ENCODE measurements around the gene PTTG1IP.
"Not testable (repeated sequence)": the region's sequence is repeated elsewhere in the genome, so short reads cannot be mapped to it uniquely, and the experiment has no call there.

PTTG1IP gene

DNA sequence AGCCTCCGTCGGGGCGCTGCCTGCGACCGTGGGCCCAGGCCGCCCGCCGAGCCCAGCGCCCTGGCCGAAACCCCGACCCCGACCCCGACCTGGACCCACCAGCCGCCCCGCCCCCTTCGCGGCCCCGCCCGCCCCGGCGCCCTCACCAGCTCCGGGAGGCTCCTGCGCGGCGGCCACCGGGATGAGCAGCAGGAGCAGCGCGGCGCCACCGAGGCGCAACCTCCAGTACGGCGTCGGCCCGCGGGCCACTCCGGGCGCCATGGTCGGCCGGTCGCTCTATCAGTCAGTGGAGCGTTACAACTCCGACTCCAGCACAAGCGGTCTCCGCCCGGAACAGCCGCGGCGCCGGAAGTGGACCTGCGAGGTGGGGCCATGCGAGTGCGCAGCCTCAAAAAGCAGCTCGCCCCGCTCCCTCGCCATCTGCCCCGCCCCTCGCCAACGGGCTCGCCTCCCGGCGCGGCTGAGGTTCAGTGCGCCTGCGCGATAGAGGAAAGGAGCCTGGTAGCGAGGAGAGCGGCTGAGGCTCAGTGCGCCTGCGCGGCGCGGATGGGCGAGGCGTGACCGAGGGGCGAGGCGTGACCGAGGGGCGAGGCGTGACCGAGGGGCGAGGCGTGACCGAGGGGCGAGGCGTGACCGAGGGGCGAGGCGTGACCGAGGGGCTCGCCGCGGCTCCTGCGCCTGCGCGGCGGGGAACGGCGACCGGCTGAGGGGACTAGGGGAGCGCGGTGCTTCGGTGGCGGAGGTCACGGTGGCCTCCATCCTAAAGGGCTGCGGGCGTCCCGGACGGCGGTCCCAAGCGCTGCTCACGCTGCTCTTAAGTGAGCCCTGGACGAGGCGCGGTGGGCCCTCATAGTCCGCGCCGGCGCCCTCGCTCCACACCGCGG, at the start of gene PTTG1IP:
TSS of gene PTTG1IP (minus strand) at position 335 of the 884 bp plus-strand sequence. CDS start at position 261, 74 bp downstream.
- DNase-seq: peak; percentile 94

DNA sequence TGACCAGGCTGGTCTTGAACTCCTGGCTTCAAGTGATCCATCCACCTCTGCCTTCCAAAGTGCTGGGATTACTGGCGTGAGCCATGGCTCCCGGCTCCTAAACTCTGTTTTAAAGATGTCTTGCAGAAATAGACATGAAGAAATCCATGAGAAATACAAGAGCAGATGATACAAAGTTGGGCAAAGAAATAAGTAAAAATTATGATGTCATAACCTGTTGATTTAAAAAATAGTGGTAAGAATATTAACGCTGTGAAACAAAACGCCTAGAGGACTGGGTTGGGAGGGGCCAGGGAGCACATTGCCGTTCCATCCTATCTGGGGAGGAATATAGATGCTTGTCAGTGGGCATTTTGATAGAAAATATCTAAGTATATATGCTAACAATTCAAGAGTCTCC, 48.4 kb upstream of the PTTG1IP start:
- DNase-seq: no peak

DNA sequence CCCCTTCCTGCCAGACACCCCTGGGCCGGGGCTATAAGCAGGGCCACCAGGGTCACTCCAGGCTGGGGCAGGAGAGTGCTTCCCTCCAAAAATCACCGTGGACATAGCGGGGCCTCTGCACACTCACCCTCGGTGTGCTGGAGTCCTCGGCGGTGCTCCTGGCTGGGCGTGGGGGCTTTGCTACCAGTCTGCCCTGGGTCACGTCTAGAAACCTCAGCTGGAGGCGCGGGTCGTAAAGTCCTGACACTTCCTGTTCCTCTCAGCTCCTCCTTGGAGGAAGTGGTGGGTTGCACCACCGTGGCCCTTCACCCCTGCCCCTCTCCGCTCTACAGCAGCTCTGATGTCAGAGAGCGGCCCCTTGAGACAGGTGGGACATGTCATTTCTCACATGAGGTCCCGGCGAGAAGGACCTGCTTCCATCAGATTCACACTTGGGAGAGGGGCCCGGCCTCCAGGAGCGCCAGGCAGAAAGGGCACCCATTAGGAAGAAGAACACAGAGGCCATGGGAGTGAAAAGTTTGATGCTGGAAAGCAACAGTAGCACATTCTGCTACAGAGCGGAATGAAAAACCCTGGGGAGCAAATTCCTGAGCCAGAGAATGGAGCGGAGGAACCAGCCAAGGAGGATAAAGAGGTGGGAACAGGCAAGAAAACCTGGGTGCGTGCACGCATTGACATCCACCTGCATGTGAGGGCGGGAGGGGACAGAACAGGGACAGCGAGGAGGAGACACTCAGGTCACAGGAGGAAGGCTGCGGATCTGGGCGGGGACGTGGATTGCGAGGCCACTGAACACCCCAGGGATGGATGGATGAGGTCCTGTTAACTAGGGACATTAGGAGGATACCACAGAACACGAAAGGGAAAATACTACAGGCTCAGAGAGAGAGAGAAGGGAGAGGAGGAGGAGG, 47.5 kb upstream of the PTTG1IP start, which contains the start of gene ITGB2:
TSS of gene ITGB2 (minus strand) at position 206 of the 911 bp plus-strand sequence. CDS start 10,117 bp downstream, outside the sequence.
- DNase-seq: no peak

DNA sequence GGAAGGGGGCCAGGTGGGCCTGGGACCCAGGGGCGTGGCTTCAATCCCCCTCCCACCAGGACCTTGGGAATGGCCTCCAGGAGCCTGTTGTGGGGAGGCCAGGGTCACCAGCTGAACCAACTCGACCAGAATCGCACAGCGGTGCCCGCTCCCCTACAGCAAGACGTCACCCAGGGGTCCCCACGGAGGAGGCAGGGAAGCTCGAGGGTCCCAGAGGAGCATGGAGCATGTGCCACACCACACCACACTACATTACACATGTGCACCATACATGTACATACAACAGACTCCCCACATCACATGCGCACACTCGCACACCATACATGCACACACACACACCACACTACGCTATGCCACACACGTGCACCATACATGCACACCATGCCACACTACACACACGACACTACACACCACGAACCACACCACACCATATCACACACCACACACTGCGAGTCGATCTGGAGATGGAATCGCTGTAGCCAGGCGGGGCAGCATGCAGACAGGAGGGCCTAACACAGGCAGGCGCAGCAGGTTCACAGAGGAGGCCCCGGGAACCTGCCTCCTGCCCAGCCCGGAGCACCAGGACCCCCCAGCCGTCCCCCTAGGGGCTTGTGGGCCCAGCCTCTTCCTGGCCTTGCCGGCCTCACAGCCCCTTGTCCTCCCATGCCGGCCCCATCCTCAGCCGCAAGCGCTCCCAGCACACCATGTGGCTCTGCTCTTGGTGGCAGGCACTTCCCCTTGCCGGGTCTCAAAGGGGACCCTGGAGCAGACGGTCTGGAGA, 46.6 kb upstream of the PTTG1IP start:
- DNase-seq: no peak

DNA sequence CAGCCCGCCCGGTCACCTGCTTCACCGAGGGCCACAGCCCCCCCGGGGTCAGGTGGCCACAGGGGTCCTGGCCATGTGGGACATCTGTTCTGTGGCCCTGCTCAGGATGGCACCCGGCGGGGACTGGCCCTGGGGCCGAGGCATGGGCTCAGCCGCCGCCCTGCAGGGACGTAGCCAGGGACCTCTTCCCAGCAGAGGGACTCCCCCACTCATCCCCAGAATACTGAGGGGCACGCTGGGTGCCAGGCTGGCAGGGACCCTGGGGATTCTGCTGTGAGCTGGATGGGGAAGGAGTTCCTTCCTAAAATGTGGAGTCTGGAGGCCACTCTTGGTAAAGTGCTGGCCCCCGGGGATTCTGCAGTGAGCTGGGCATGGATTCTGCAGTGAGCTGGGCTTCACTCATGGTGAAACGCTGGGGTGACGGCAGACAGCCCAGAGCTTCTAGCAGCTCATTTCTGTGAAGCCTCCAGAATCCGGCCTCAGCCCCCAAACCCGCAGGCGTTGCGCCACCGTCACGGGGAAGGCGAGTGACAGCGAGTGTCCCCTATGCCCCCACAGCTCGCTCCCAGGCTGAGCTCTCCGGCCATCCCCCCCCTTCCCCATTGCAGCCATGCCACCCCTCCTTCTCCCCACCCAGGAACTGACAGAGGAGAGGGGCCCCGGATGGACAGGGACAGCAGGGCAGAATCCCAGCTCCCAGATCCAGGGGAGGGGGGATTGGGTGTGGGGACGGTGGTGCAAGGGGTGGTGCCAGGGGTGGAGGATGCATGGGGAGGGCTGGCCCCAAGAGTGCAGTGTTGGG, 45.8 kb upstream of the PTTG1IP start:
- no peak for DNase-seq

DNA sequence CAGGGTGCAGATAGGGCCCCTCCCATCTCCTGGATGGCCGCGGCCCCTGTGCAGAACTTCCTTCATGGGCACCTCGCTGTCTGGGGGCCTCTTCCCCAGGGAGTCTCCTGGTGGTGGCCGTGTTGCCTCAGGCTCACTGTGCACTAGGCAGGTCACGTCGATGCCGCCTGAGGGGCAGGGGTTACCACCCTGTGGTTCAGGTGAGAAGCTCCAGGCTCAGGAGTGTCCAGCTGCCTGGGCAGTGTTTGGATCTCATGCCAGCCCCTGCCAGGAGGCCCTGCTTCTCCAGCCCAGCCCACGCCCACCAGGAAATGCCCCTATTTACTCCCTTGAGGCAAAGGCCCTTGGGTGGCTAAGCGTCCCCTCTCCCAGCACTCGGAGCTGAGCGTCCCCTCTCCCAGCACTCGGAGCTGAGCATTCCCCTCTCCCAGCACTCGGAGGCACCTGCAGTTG, 45.1 kb upstream of the PTTG1IP start:
- DNase-seq: no peak

- no peak for DNase-seq
These were observed 44.6 kb upstream of the PTTG1IP start for GRCh38 chr21:44918107-44918470.

DNA sequence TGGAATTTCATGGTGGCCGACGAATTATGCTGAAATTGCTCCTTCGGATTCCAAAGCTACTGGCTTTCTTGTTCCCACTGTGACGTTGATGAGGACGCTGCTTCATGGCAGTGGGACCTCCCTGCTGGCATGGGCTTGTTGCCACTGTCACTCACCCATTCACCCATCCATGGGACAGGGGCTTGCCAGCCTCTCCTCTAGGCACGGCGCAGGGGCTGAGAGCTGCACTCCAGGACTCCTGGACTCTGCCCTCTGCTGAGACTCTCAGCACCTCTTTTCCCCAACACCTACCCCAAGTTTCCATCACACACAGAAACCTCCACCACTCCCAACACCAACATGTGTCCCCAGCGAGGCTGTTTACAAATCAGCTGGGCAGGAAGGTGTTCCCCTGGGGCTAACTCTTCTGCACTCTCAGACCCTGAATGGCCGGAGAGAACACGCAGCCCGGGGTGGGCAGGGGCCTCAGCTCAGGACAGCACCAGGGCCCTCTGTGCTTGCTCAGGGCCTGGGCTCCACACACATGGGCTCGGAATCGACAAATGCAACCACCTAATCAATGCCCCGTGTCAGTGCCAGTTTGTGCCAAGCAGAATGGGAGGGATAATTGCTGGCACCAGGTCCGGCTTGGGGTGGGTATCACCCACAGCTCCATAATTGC, 44.1 kb upstream of the PTTG1IP start:
- DNase-seq: no peak

DNA sequence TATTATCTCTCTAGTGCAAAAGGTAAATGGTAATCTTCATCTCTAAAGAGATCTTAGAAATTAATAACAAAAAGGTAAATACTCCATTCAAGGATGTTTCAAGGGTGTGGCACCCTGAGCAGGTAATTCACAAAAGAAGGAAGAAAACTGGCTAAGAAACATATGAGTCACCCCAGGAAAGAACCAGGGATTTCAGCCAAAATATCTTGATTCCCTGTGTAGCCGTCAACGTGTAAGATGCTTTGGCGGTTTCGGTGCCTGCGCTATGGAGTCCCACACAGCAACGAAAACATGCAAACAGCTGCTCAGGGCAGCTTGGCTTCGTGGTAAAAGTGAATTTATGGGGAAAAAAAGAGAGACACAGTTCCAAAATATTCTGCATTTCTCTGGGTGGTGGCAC, 43.5 kb upstream of the PTTG1IP start:
- no peak for DNase-seq

GRCh38 chr21:44914176-44914874, 40.8 kb upstream of the PTTG1IP start:
- DNase-seq: no peak

DNA sequence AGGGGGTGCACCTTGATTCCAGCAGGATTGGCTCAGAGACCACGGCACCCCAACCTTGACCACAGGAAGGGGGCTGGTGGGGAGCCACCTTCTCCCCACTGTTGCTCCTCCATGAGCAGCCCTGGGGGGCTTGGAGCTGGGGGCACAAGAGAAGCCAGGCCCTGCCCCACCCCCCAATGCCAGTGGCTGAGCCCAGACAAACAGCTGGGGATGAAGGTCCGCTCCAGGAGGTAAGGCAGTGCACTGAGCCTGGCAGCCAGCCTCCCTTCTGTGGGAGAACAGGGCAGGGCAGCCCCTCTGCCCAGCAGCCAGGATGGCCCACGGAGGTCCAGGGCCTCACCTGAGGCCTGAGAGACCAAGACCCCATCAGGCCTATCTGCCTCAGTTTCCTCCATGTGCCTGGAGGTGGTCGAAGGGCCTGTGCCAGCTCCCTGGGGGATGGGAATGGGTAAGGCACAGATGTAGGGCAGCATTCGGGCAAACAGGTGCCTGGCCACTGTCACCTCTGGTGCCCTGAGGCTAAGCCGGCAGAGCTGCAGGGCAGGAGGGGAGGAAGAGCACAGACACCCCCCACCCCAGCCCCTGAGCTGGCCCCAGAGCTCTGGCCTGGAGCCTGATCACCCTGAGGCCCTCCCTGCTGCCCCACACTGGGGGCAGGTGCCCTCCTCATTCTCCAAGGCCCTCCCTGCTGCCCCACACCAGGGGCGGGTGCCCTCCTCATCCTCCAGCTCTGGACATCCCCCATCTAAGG, 40.1 kb upstream of the PTTG1IP start:
- no peak for DNase-seq

DNA sequence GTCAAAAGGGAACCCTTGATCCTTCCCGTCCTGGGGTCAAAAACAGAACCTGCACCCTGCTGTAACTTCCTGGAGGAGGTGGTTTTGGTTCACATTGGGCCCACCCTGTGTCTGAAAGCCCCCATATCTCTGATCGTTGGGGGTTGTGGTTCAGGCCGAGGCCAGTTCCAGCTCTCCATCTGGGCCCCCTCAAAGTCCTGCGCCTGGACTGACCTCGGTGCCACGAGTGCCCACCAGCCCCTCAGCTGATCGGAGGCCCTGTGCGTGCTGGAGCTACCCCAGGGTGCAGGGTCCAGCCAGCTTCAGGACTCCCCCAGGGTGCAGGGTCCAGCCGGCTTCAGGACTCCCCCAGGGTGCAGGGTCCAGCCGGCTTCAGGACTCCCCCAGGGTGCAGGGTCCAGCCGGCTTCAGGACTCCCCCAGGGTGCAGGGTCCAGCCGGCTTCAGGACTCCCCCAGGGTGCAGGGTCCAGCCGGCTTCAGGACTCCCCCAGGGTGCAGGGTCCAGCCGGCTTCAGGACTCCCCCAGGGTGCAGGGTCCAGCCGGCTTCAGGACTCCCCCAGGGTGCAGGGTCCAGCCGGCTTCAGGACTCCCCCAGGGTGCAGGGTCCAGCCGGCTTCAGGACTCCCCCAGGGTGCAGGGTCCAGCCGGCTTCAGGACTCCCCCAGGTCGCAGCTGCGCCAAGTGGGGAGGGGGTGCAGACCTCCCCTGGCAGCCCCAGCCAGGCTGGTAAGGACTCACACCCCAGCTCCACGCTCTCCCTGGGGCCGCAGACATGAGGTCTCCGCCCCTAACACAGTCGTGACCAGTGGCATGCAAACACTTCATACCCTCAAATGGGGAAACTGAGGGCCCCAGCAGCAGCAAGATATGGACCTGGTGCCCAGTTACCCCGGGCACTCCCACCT, 39.3 kb upstream of the PTTG1IP start:
- DNase-seq: not testable (repeated sequence)

GRCh38 chr21:44912158-44912473, 38.6 kb upstream of the PTTG1IP start:
- DNase-seq: no peak

GRCh38 chr21:44911384-44912157, 38.1 kb upstream of the PTTG1IP start:
- DNase-seq: no peak

GRCh38 chr21:44911068-44911383, 37.5 kb upstream of the PTTG1IP start:
- DNase-seq: no peak

DNA sequence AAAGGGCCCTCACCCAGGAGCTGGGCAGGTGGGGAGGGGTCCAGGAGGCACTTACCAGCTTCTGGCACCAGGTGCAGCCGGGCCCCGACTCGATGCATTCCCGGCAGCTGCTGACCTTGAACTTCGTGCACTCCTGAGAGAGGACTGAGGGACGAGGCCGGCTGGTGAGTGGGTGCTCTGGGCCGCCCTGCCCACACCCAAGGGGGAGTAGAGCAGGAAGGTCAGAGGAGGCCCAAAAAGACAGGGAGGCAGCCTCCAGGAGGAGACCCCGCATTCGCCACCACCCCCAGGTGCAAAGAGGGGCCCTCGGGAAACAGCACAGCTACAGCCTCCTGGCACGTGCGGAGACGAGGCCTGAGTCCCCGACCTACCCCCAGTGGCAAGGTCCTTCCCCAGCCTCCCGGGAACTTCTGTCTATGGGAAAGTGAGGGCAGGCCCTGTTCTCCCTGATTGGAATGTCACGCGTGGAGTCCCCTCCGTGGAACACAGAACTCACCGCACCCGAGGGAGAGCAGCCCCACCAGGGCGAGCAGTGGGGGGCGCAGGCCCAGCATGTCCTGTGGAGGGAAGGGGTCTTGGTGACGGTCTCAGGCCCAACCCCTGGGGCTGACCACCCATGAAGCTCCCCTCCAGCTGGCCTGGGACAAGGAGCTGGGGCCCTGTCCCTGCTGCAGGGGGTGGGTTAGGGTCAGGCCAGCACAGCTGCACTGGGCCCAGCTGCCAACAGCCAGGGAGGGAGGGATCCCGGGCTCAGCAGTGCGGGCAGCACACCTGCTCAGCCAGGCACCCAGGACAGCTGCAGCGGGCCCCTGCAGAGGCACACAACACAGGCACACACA, 37.0 kb upstream of the PTTG1IP start:
- DNase-seq: no peak

GRCh38 chr21:44909719-44910118, 36.2 kb upstream of the PTTG1IP start:
- no peak for DNase-seq
